ENCODE results near the gene LDLRAD4. TPM values are rescaled to one million over a fixed set of nuclear protein-coding genes. Genes with fewer than 3 reads are reported as not detected.

LDLRAD4 gene
- total and polyA plus RNA-seq, 2 donors (not counting 1 experiment from before 2014, with no cell fraction given) = 13.9 to 35.7 TPM

DNA sequence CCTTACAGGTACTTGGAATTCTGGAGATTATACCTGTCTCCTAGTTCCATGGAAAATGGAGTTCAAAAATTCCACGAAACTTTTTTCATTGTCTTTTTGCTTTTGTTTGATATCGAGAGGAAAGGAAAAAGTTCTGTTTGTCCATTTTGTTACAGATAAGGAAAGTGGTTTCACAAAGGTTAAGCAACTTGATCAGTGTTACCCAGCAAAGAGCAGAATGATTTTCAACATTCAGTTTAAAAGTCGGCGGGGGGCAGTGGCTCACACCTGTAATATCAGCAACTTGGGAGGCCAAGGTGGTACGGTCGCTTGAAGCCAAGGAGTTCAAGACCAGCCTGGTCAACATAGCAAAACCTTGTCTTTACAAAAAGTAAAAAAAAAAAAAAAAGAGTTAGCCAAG lies 118.8 kb downstream of the LDLRAD4 start:
- H2AFZ ChIP-seq (ENCODE audit: insufficient read depth, low read depth, low read length, poor library complexity, severe bottlenecking) = no peak overlapping the region
- ATAC-seq (ENCODE audit: low read depth) = no peak
- no peak for DNase-seq
- Mint-ChIP-seq H3K27me3 (peaks cover 14% of the 10 kb centered on the region), H3K4me1 (no peaks in the 10 kb centered on the region), H3K27ac (no peak overlapping the region), H3K4me3 (no peak overlapping the region), H3K9me3 (ENCODE audit: insufficient read depth) (peaks cover 6% of the 10 kb centered on the region)
- no peaks in the 10 kb centered on the region for H4K20me1 ChIP-seq (ENCODE audit: control insufficient read depth, insufficient read depth, low read length, poor library complexity, severe bottlenecking)
- H3K9ac ChIP-seq (ENCODE audit: low read length) = no peak overlapping the region
- intact Hi-C loops (cut with micrococcal nuclease) = no loop called here
- peaks cover 0 to 3% (median 0%) of the 10 kb centered on the region in 4 experiments for H3K27me3 ChIP-seq (replicated peaks in 1 of 4; ENCODE audit: control extremely low read depth in 1 of 4, control insufficient read depth in 3 of 4, insufficient read depth in 4 of 4, low read length in 3 of 4)
- CTCF ChIA-PET = no interaction called here
- no peak for TF ChIP-seq EZH2 (IDR thresholded peaks at IDR 0.05; ENCODE audit: borderline replicate concordance, insufficient read depth, low read depth, low read length, poor library complexity, severe bottlenecking)
- TF ChIP-seq CTCF (IDR thresholded peaks at IDR 0.05) = no peak
- H3K4me3 ChIP-seq (ENCODE audit: control extremely low read depth in 1 of 5, extremely low read depth in 1 of 5, insufficient read depth in 1 of 5, low read depth in 2 of 5, low read length in 4 of 5) = no peak overlapping the region
- H3K79me2 ChIP-seq (ENCODE audit: control insufficient read depth, insufficient read depth, low read length) = no peaks in the 10 kb centered on the region
- no peak overlapping the region for H3K4me2 ChIP-seq (replicated peaks; ENCODE audit: low read depth, low read length, poor library complexity, severe bottlenecking)
- no peaks in the 10 kb centered on the region for H3K4me1 ChIP-seq (ENCODE audit: control insufficient read depth in 2 of 2, insufficient read depth in 2 of 2, low read length in 2 of 2)
- 94% methylated on average over 5 of the region's 6 CpGs for WGBS (ENCODE audit: insufficient coverage)
- no peaks in the 10 kb centered on the region for H3K36me3 ChIP-seq (replicated peaks in 1 of 2; ENCODE audit: control extremely low read depth in 1 of 2, control insufficient read depth in 1 of 2, extremely low read depth in 1 of 2, insufficient read depth in 2 of 2, low read length in 1 of 2)
- POLR2A ChIA-PET = no interaction called here
- peaks cover 4 to 7% (median 4%) of the 10 kb centered on the region in 3 donors for H3K9me3 ChIP-seq (ENCODE audit: control extremely low read depth in 1 of 3, control insufficient read depth in 2 of 3, insufficient read depth in 1 of 3, low read length in 2 of 3)
- no peak overlapping the region for H3K27ac ChIP-seq (ENCODE audit: low read length in 2 of 2)

DNA sequence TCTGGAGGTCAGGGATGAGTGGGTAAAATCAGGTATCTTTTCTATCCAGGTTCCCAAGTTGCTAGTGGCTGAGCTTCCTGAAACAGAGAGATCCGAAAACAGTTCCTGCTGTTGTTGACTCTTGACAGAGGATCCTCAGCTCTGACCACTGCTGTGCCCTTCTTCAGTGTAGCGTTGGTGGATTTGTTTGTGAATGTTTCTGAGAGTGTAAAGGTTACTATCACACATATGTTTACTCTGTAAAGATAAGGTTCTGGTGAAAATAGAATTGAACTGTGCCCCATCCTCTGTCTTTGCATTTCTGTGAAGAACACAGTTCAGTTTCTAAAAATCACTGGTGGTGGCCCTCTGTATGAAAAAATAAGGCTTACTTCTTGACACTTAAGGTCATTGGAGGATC lies 119.8 kb downstream of the LDLRAD4 start:
- Mint-ChIP-seq H3K9me3 (ENCODE audit: insufficient read depth) (peaks cover 6% of the 10 kb centered on the region), H3K27me3 (peaks cover 14% of the 10 kb centered on the region), H3K4me1 (no peaks in the 10 kb centered on the region), H3K27ac (no peak overlapping the region), H3K4me3 (no peak overlapping the region)
- ATAC-seq (ENCODE audit: low read depth) (no peak), DNase-seq (no peak)
- Histone ChIP-seq H3K4me1 (ENCODE audit: control insufficient read depth in 2 of 2, insufficient read depth in 2 of 2, low read length in 2 of 2) (no peaks in the 10 kb centered on the region), H3K9me3 (ENCODE audit: control extremely low read depth in 1 of 3, control insufficient read depth in 2 of 3, insufficient read depth in 1 of 3, low read length in 2 of 3) (peaks cover 3 to 7% (median 4%) of the 10 kb centered on the region in 3 donors), H3K36me3 (replicated peaks in 1 of 2; ENCODE audit: control extremely low read depth in 1 of 2, control insufficient read depth in 1 of 2, extremely low read depth in 1 of 2, insufficient read depth in 2 of 2, low read length in 1 of 2) (no peaks in the 10 kb centered on the region), H4K20me1 (ENCODE audit: control insufficient read depth, insufficient read depth, low read length, poor library complexity, severe bottlenecking) (no peaks in the 10 kb centered on the region), H3K9ac (ENCODE audit: low read length) (no peak overlapping the region), H3K4me2 (replicated peaks; ENCODE audit: low read depth, low read length, poor library complexity, severe bottlenecking) (no peak overlapping the region), H3K27ac (ENCODE audit: low read length in 2 of 2) (no peak overlapping the region), H3K27me3 (replicated peaks in 1 of 4; ENCODE audit: control extremely low read depth in 1 of 4, control insufficient read depth in 3 of 4, insufficient read depth in 4 of 4, low read length in 3 of 4) (peaks cover 0 to 3% (median 0%) of the 10 kb centered on the region in 4 experiments), H3K4me3 (ENCODE audit: control extremely low read depth in 1 of 5, extremely low read depth in 1 of 5, insufficient read depth in 1 of 5, low read depth in 2 of 5, low read length in 4 of 5) (no peak overlapping the region), H3K79me2 (ENCODE audit: control insufficient read depth, insufficient read depth, low read length) (no peaks in the 10 kb centered on the region), H2AFZ (ENCODE audit: insufficient read depth, low read depth, low read length, poor library complexity, severe bottlenecking) (no peak overlapping the region)
- CTCF ChIA-PET = no interaction called here
- 100% methylated on average over 1 of the region's 2 CpGs for whole genome bisulfite sequencing (ENCODE audit: insufficient coverage)
- POLR2A ChIA-PET = no interaction called here
- TF ChIP-seq CTCF (IDR thresholded peaks at IDR 0.05) (no peak), EZH2 (IDR thresholded peaks at IDR 0.05; ENCODE audit: borderline replicate concordance, insufficient read depth, low read depth, low read length, poor library complexity, severe bottlenecking) (no peak)
- intact Hi-C loops (cut with micrococcal nuclease) = no loop called here
